GM23338 (cell line): ENCODE results near the gene OR2V2. TPM values are rescaled to one million over a fixed set of nuclear protein-coding genes. Genes with fewer than 3 reads are reported as not detected.

ENCODE experiments used
- ATAC-seq: fragments of 200-7000 bp; cut with Tn5 transposase; 3 replicates; pipeline ENCODE4 v1.9.1; 2020
- DNase-seq: peaks from one replicate; pipeline ENCODE4 v3.0.0-alpha.2; 2015; ENCODE audit warnings: low spot score
- H2AFZ ChIP-seq: fragments of 200-600 bp; sonication (generic); 2 replicates; pipeline ENCODE4 v1.8.0; 2016; ENCODE audit warnings: antibody characterized with exemption, mild to moderate bottlenecking, moderate library complexity
- H3F3A ChIP-seq: fragments of 200-600 bp; sonication (generic); replicated peaks from 2 replicates; pipeline ENCODE4 v1.8.0; 2017; ENCODE audit warnings: antibody characterized with exemption, mixed run types, low read depth
- H3K27ac ChIP-seq: fragments of 200-600 bp; sonication (generic); 2 replicates; pipeline ENCODE4 v1.6.1; 2016; ENCODE audit warnings: low read depth
- H3K27me3 ChIP-seq: fragments of 200-600 bp; sonication (generic); 2 replicates; pipeline ENCODE4 v1.8.0; 2016; ENCODE audit warnings: mild to moderate bottlenecking, mixed run types, moderate library complexity; ENCODE audit not compliant: insufficient read depth
- H3K36me3 ChIP-seq: fragments of 200-600 bp; sonication (generic); 2 replicates; pipeline ENCODE4 v1.8.0; 2016; ENCODE audit warnings: mild to moderate bottlenecking; ENCODE audit not compliant: insufficient read depth
- H3K4me1 ChIP-seq: fragments of 200-600 bp; sonication (generic); 2 replicates; pipeline ENCODE4 v1.8.0; 2016; ENCODE audit warnings: mild to moderate bottlenecking, moderate library complexity; ENCODE audit not compliant: insufficient read depth
- H3K4me2 ChIP-seq: fragments of 200-600 bp; sonication (generic); 2 replicates; pipeline ENCODE4 v1.7.1; 2017; ENCODE audit warnings: mixed run types
- H3K4me3 ChIP-seq: fragments of 200-600 bp; sonication (generic); 2 replicates; pipeline ENCODE4 v1.6.1; 2016; ENCODE audit warnings: mixed run types
- H3K79me2 ChIP-seq: fragments of 200-600 bp; sonication (generic); replicated peaks from 2 replicates; pipeline ENCODE4 v1.8.0; 2017; ENCODE audit warnings: mild to moderate bottlenecking; ENCODE audit not compliant: insufficient read depth
- H3K9me2 ChIP-seq: fragments of 200-600 bp; sonication (generic); 2 replicates; pipeline ENCODE4 v1.8.0; 2017; ENCODE audit not compliant: insufficient read depth
- H4K20me1 ChIP-seq: fragments of 200-600 bp; sonication (generic); replicated peaks from 2 replicates; pipeline ENCODE4 v1.8.0; 2017; ENCODE audit warnings: mild to moderate bottlenecking; ENCODE audit not compliant: insufficient read depth
- H3K27ac Mint-ChIP-seq: 2 replicates; pipeline ENCODE4 v1.8.0; 2020; ENCODE audit warnings: inconsistent platforms, mild to moderate bottlenecking, moderate library complexity, mixed read lengths
- H3K27me3 Mint-ChIP-seq: 3 replicates; pipeline ENCODE4 v1.8.0; 2022; ENCODE audit warnings: low read depth, mild to moderate bottlenecking, moderate library complexity, mixed read lengths, inconsistent platforms; ENCODE audit not compliant: insufficient read depth, poor library complexity
- H3K36me3 Mint-ChIP-seq: 3 replicates; pipeline ENCODE4 v1.8.0; 2021; ENCODE audit warnings: low read depth, mild to moderate bottlenecking, inconsistent platforms, moderate library complexity, mixed read lengths
- H3K4me1 Mint-ChIP-seq: 3 replicates; pipeline ENCODE4 v1.8.0; 2020; ENCODE audit warnings: mild to moderate bottlenecking, inconsistent platforms, mixed read lengths
- H3K4me3 Mint-ChIP-seq: 3 replicates; pipeline ENCODE4 v1.8.0; 2021; ENCODE audit warnings: moderate library complexity, mild to moderate bottlenecking, inconsistent platforms, mixed read lengths
- H3K9me3 Mint-ChIP-seq: 3 replicates; pipeline ENCODE4 v1.8.0; 2020; ENCODE audit warnings: moderate library complexity, mild to moderate bottlenecking, inconsistent platforms, mixed read lengths
- CREB1 ChIP-seq: fragments of 250-450 bp; sonication (Bioruptor Pico); IDR thresholded peaks from 2 replicates; pipeline ENCODE4 v1.5.0; 2020; ENCODE audit warnings: low read depth, mild to moderate bottlenecking, moderate library complexity
- EZH2 ChIP-seq: fragments of 200-600 bp; sonication (generic); IDR thresholded peaks from one replicate; pipeline ENCODE4 v1.8.0; 2017; ENCODE audit warnings: antibody characterized with exemption, mild to moderate bottlenecking, low read depth; ENCODE audit not compliant: unreplicated experiment
- EZH2phosphoT487 ChIP-seq: fragments of 200-600 bp; sonication (generic); IDR thresholded peaks from one replicate; pipeline ENCODE4 v1.8.1; 2018; ENCODE audit warnings: antibody characterized with exemption; ENCODE audit not compliant: unreplicated experiment
- JUNB ChIP-seq: IDR thresholded peaks from one replicate; pipeline ENCODE4 v1.6.1; 2016; ENCODE audit warnings: antibody characterized with exemption; ENCODE audit not compliant: unreplicated experiment
- POLR2AphosphoS5 ChIP-seq: IDR thresholded peaks from 2 replicates; pipeline ENCODE4 v1.6.1; 2016; ENCODE audit warnings: antibody characterized with exemption, low read depth
- STAT1 ChIP-seq: IDR thresholded peaks from one replicate; pipeline ENCODE4 v1.6.1; 2016; ENCODE audit warnings: antibody characterized with exemption; ENCODE audit not compliant: unreplicated experiment
- ZNF114 ChIP-seq: fragments of 250-450 bp; sonication (Bioruptor Pico); IDR thresholded peaks from 2 replicates; pipeline ENCODE4 v1.5.0; 2020; ENCODE audit warnings: mild to moderate bottlenecking, moderate library complexity
- polyA plus RNA-seq: library from polyadenylated mRNA; unstranded; fragments of >200 nt; fragmentation: Nextera tagmentation; extraction: Ambion mirVana; gene quantifications from 2 replicates; pipeline ENCODE4 v1.2.1, GENCODE V29; 2016
- total RNA-seq: library from RNA; depleted of rRNA; stranded (reverse); fragments of >200 nt; shearing (Covaris generic); gene quantifications from 2 replicates; pipeline ENCODE4 v1.2.3, GENCODE V29; 2014
- TF ChIP-seq, protein P1 (sequence below): IDR thresholded peaks from one replicate; pipeline ENCODE4 v1.6.1; 2018; ENCODE audit warnings: antibody characterized with exemption; ENCODE audit not compliant: unreplicated experiment
- TF ChIP-seq, protein P2 (sequence below), 2 experiments: fragments of 200-600 bp in 1 of 2; sonication (generic) in 1 of 2; conservative IDR thresholded peaks; 2 replicates each; pipeline versions ENCODE4 v1.5.1 to v1.6.1; 2016 to 2017; ENCODE audit warnings: antibody characterized with exemption in 2 of 2, low read depth in 2 of 2, mild to moderate bottlenecking in 2 of 2, moderate library complexity in 1 of 2

Gene OR2V2
- total and polyA plus RNA-seq, 2 experiments from 2014 or later: not detected

DNA sequence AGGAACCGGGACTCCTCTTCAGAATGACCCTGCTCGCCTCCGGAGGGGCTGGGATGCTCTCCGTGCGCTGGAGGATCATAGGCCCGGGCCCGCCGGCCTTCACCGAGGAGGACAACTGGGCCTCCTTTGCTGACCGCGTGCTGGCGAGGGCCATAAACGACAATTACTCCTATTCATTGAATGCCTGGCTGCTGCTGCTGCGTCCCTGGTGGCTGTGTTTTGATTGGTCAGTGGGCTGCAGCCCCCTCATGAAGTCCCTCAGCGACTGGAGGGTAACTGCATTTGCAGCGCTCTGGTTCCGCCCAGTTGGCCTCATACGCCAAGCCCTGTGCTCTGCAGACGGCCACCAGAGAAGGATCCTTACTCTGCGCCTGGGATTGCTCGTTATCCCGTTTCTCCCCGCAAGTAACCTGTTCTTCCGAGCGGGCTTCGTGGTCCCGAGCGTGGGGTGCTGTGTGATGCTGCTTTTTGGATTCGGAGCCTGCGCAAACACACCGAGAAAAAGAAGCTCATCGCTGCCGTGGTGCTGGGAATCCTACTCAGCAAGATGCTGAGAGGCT, 33.0 kb upstream of the OR2V2 start (continued):
- TF ChIP-seq, protein P1, sequence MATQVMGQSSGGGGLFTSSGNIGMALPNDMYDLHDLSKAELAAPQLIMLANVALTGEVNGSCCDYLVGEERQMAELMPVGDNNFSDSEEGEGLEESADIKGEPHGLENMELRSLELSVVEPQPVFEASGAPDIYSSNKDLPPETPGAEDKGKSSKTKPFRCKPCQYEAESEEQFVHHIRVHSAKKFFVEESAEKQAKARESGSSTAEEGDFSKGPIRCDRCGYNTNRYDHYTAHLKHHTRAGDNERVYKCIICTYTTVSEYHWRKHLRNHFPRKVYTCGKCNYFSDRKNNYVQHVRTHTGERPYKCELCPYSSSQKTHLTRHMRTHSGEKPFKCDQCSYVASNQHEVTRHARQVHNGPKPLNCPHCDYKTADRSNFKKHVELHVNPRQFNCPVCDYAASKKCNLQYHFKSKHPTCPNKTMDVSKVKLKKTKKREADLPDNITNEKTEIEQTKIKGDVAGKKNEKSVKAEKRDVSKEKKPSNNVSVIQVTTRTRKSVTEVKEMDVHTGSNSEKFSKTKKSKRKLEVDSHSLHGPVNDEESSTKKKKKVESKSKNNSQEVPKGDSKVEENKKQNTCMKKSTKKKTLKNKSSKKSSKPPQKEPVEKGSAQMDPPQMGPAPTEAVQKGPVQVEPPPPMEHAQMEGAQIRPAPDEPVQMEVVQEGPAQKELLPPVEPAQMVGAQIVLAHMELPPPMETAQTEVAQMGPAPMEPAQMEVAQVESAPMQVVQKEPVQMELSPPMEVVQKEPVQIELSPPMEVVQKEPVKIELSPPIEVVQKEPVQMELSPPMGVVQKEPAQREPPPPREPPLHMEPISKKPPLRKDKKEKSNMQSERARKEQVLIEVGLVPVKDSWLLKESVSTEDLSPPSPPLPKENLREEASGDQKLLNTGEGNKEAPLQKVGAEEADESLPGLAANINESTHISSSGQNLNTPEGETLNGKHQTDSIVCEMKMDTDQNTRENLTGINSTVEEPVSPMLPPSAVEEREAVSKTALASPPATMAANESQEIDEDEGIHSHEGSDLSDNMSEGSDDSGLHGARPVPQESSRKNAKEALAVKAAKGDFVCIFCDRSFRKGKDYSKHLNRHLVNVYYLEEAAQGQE: no peak
- TF ChIP-seq STAT1 (no peak), CREB1 (CRISPR knock-in tag) (no peak), EZH2phosphoT487 (no peak), JUNB (no peak), ZNF114 (CRISPR knock-in tag) (no peak), POLR2AphosphoS5 (no peak)
- TF ChIP-seq, protein P2, sequence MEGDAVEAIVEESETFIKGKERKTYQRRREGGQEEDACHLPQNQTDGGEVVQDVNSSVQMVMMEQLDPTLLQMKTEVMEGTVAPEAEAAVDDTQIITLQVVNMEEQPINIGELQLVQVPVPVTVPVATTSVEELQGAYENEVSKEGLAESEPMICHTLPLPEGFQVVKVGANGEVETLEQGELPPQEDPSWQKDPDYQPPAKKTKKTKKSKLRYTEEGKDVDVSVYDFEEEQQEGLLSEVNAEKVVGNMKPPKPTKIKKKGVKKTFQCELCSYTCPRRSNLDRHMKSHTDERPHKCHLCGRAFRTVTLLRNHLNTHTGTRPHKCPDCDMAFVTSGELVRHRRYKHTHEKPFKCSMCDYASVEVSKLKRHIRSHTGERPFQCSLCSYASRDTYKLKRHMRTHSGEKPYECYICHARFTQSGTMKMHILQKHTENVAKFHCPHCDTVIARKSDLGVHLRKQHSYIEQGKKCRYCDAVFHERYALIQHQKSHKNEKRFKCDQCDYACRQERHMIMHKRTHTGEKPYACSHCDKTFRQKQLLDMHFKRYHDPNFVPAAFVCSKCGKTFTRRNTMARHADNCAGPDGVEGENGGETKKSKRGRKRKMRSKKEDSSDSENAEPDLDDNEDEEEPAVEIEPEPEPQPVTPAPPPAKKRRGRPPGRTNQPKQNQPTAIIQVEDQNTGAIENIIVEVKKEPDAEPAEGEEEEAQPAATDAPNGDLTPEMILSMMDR (conservative IDR thresholded peaks at IDR 0.05; ENCODE audit: low read depth in 2 of 2): no peak

DNA sequence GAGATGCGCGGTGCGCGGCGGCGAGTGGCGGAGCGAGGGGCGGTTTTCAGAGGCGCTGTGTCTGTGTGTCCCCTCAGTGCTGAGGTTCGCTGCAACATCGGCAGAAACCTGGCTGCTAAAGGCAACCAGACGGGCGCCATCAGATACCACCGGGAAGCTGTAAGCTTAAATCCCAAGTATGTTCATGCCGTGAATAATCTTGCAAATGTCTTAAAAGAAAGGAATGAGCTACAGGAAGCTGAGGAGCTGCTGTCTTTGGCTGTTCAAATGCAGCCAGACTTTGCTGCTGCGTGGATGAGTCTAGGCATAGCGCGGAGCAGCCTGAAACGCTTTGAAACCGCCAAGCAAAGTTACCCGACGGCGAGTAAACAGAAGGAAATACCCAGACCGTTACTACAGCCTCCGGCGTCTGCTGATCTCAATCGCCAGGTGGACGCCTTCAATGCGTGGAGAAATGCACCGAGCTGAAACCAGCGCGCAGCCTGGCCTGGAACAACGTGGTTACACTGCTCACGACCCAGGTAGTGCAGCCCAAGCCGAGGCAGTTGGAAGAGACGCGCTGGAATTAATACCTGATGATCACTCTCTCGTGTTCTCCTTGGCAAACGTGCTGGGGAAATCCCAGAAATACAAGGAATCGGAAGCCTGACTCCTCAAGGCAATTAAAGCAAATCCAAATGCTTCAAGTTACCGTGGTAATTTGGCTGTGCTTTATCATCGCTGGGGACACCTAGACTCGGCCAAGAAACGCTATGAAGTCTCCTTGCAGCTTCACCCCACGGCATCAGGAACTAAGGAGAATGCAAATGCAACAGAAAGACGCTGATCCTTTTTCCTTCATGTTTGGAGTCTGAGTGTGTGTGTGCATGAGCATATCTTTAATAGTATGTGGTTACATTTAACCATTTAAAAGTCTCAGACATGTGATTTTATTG, 32.3 kb upstream of the OR2V2 start:
- Histone ChIP-seq H4K20me1 (no peaks in the 10 kb centered on the region), H3K4me3 (peak overlapping the region; percentile 65), H3K4me1 (peaks cover 22% of the 10 kb centered on the region; the same call in 1 of the 2 replicates), H3F3A (0 out of 2 replicates have a peak, but pooled peaks cover 6% of the 10 kb centered on the region), H3K27me3 (peaks cover 61% of the 10 kb centered on the region), H3K9me2 (no peaks in the 10 kb centered on the region), H3K27ac (no peak overlapping the region), H3K4me2 (peak overlapping the region; percentile 94), H3K36me3 (no peaks in the 10 kb centered on the region), H3K79me2 (no peaks in the 10 kb centered on the region), H2AFZ (peak overlapping the region; percentile 99)
- TF ChIP-seq CREB1 (CRISPR knock-in tag) (no peak), EZH2 (peak; percentile 82)
- ATAC-seq (peak; percentile 73), DNase-seq (peak; percentile 68)
- Mint-ChIP-seq H3K27ac (no peak overlapping the region), H3K4me3 (peak overlapping the region; percentile 73), H3K36me3 (peaks cover 3% of the 10 kb centered on the region; the same call in 2 of the 3 replicates), H3K4me1 (peaks cover 19% of the 10 kb centered on the region), H3K9me3 (peaks cover 9% of the 10 kb centered on the region; the same call in 2 of the 3 replicates), H3K27me3 (peaks cover 40% of the 10 kb centered on the region)
